Measurements from ENCODE around the gene DDA1.

The DDA1 gene

DNA sequence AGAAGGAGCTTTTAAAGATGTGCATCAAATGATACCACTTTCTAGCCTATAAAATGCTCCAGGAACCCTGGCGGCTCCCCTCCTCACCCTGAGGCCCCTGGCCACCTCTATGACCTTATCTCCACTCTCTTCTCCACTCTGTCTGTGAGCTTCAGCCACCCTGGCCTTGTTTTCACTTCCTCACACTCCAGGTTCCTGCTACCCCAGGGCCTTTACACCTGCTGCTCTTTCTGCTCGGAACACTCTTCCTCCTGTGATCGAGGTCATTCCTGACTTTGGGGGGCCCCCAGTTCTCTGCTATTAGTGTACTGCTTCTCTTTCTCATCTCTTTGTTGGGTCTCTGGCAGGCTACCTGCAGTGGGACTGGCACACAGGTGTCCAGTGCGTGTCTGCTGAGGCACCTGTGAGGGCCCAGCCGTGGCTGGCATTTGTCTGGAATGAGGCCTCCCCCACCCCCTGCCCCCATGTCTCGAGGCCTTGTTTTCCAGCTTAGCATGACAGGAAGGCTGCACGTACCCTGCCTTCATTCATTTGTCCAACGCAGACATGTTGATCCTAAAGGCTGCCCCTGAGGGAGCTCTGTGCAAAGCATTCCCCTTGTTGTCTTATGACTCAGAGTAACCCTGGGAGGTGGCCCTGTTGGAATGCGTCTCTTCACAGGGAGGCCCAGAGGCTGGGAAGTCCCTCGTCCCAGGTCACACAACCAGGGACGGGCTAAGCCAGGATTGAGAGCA lies 2.3 kb downstream of the DDA1 start:
- no peak for DNase-seq (ENCODE audit: low read depth in 1 of 2, low spot score in 1 of 2)

DNA sequence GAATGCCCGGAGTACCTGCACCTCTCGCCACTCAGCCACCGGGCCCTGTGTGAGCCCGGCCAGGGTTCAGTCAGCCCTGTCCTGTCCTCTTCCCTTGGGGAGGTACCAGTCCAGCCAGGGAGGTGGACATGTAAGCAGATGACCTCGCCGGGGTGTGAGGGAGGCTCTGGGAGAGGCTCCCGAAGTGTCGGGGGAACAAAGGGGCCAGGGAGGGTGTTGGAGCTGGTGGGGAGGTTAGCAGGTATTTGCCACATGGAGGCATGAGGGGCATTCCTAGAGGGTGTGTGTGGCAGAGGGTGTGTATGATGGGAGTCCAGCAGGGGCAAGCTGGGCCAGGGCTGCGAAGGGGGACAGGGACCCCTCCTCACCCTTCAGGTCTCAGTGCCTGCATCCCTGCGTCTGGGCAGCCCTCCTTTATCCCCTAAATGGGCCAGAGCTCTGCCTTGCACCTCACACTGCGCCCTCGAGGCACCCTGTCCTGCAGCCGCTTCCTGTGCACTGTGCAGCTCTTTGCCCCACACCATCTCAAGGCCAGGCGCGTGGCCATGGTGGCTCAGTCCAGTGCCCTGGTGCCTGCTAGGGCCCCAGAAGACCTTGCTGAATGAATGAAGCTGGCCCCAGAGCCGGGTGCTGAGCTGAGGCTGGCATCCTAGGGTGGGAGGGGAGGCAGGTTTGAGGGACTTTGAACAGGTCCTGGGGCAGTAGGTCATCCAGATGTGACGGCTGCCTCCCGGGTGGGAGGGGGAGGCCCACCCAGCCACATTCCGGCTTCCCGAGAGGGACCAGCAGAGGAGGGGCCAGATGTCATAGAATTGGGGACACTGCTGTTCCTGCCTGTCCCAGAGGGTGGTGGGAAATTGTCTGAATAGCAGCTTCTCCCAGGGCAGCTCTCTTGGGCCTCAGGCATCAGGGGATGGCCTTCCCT lies 3.1 kb downstream of the DDA1 start:
- DNase-seq (ENCODE audit: low read depth in 1 of 2, low spot score in 1 of 2), result no peak

DNA sequence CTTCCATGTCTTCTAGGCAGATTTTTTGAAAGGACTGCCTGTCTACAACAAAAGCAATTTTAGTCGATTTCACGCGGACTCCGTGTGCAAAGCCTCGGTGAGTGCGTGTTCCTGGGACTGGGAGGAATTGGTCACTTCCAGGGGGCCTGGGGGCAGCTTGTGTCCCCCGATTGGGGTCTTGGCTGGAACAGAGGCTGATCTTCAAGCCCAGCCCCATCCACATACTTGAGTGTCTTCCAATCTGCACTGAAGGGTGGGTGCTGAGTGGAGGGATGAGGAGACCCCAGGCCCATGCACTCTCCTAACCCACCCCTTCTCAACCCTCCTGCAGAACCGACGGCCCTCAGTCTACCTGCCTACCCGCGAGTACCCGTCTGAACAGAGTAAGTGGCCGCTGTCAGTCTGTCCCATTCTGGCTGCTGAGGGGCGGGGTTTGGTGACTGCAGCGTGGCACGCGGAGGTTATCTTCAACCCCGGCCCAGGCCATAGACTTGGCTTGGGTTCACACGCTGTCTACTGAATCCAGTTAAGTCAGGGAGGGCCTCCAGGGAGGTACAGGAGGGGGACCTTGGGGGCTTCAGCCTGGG lies 4.7 kb downstream of the DDA1 start:
- DNase-seq (ENCODE audit: low read depth in 1 of 2, low spot score in 1 of 2), result no peak

GRCh38 chr19:17318966-17319365 lies 9.6 kb downstream of the DDA1 start:
- no peak for DNase-seq (ENCODE audit: low read depth in 1 of 2, low spot score in 1 of 2)

DNA sequence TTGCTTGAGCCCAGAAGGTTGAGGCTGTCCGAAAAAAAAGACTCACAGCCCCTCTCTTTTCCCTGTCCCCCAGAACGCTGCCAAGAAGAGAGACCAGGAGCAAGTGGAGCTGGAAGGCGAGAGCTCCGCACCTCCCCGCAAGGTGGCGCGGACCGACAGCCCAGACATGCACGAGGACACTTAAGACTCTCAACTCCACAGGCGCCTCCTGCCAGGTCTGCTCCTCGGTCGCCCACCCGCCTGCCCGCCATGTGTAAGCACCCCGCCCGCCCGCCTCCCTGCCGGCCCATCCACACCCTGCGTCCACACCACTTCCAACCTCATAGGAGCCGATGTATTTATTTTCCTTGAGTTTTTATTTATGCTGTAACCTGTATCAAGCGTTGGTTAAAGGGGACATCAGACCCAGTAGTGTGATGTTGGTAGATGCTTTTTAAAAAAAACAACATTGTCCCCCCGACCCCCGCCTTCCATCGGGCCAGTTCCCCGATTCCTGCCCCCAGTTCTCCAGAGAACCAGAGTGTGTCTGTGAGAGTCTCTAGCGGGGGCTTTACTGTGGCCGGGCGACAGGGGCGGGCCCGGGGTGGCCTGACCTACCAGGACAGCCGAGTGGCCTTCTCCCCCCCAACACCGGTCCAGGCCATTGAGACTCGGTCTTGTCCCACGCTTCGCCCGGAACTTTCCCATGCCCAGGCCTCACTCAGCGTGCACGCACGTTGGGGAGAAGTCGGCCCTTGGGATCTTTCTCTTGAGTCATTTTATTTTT lies 10.3 kb downstream of the DDA1 start:
- DNase-seq (ENCODE audit: low read depth in 1 of 2, low spot score in 1 of 2), result no peak

DNA sequence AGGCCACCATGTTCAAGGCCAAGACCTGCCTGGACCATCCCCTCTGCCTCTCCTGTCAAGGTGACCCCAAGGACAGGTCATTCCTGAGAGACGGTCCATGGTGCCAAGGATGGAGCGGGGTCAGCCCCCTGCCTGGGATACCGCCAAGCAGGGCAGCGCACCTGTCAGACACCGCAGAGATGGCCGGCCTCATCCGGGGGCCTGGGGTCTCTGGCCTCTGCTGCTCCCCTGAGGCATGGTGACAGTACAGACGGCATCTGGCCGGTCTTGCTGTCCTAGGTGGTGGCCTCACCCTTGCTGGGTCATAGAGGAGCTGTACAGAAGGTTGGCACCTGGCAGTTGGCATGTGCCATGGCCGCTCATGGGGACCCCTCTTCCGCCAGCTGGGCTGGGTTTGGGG lies 11.1 kb downstream of the DDA1 start:
- no peak for DNase-seq (ENCODE audit: low read depth in 1 of 2, low spot score in 1 of 2)

DNA sequence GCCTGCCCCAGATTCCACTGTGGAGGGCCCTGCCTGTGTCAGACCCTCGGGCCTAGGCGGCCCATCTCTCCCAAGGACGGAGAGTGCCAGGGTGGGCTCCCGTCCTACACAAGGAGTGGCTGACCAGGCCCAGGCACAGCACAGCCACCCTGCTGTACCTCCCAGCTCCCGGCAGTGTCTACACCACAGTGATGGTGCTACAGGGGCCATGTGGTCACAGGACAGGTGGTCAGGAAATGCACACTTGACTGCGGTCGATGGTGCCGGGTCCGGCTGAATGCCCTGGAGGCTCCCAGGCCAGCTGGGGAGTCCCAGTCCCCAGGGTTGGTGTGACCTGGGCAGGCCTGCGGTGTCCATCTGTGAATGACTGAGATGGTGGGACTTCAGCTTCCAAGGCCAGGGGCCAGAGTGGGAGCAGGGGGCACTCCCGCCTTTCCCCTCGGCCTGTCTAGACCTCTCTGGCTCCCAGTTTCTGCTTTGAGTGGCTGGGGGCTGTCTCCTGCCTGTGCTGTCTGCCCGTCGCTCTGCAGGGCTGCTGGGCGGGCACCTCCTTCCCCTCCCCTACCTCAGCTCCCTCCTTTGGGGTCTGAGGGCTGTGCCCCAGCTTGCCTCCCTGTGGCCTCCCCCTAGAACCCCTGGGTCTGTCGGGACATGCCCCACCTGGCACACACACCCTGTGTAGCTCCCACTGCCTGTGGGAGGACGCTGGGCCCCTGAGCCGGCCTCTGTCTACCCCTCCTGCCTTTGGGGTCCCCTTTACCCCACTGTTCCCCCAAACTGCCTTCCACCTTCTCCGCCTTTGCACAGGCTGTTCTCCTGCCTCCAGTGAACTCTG lies 12.5 kb downstream of the DDA1 start:
- DNase-seq (ENCODE audit: low read depth in 1 of 2, low spot score in 1 of 2), result no peak

GRCh38 chr19:17322854-17323253 lies 13.5 kb downstream of the DDA1 start:
- DNase-seq (ENCODE audit: low read depth in 1 of 2, low spot score in 1 of 2), result no peak

DNA sequence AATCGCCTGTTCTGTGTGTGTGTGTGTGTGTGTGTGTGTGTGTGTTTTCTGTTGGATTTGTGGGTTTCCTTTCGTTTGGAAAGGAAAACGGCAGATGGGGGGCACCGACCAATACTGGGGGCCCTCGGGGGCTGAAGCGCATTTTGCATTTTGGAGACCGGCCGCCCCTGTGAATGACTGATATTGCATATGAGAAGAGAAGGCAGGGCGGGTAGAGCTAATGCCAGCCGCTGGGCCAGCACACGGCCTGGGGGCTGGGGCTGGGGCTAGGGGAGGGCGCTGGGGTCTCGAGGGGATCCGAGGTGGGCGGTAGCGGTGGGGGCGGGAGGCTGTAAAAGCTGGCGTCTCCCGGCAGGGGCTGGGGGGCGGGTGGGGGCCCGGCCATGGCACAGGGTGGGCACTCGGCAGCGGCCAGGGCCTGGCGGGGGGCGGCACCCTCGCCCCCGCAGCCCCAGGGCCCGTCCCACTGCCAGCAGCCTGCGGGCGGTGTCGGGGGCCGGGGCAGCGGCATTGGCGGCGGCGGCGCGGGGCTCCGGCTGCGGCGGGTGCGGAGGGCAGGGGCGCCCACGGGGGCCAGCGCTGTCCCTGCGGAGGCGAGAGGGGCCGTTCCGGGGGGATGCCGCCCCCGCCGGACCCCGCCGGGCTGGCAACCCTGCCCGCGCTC lies 14.1 kb downstream of the DDA1 start:
- no peak for DNase-seq (ENCODE audit: low read depth in 1 of 2, low spot score in 1 of 2)

GRCh38 chr19:17323964-17324332 lies 14.6 kb downstream of the DDA1 start:
- DNase-seq (ENCODE audit: low read depth in 1 of 2, low spot score in 1 of 2), result no peak

DNA sequence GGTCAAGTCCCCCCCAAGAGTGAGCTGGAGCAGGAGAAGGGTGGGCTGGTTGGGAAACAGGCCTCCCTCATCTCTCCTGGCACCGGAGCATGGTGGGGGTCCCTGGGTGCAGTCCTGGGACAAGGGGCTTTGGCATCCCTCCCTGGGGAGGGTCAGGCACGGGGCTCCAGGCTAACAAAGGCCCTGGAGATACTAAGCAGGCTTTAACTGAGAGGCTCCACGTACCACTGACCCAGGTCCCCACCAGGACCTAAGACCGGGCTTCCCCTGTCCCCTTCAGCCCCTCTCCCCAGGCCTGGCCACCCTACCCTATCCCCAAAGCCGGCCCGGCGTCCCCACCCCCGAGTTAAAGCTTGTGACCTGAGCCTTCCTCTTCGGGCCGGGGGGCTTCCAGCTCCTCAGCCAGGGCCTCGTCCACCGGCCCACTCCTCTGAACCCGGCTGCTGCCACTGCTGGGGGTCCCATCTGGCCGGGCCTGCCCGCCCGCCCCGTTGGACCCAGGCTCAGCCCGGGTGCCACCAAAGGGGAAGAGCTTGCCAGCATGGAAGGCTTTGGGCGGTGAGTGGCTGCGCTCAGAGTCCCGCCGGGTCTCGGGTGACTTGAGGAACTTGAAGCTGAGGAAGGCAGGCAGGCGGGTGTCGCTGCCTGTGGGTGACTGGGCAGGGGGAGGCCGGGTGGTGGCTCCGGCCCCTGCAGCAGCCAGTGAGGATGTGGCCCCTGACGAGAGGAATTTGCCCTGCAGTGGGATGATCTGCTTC lies 15.2 kb downstream of the DDA1 start:
- DNase-seq (ENCODE audit: low read depth in 1 of 2, low spot score in 1 of 2), result no peak

DNA sequence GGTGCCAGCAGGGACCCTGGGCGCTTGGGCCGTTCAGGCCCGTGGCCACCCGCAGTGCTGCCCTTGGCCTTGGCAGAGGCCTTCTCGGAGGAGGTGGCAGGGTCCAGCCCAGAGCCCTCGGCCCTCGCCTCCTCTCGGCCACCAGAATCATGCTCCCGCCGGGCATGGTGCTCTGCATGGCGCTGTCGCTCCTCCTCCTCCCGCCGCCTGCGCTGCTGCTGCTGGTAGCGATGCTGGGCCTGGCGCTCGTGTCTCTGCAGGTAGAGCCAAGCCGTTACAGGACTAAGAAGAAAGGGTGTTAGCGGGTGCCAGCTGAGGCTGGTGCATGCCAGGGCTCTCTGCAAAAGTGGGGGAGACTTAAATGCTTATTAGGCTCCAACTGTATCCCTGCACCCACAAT lies 15.8 kb downstream of the DDA1 start:
- no peak for DNase-seq (ENCODE audit: low read depth in 1 of 2, low spot score in 1 of 2)

DNA sequence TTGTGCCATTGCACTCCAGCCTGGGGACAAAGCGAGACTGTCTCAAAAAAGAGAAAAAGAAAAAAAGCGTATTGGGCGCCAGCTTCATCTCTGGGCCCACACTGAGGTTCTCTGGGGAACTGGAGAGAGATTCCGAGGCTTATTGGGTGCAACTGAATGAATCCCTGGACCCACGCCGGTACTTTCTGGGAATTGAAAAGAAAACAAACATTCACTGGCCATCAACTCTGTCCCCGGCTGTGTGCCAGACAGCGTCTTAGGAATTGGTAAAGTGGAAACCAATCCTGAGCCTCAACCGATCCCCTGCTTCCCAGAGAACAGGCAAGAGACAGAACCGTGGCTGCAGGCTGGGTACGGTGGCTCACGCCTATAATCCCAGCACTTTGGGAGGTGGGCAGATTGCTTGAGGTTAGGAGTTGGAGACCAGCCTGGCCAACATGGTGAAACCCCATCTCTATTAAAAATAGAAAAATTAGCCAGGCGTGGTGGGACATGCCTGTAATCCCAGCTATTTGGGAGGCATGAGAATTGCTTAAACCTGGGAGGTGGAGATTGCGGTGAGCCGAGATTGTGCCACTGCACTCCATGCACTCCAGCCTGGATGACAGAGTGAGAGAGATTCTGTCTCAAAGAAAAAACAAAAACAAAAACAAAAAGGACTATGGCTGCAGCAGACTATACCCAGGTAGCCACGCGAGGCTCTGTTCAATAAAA lies 16.7 kb downstream of the DDA1 start:
- DNase-seq (ENCODE audit: low read depth in 1 of 2, low spot score in 1 of 2), result no peak

DNA sequence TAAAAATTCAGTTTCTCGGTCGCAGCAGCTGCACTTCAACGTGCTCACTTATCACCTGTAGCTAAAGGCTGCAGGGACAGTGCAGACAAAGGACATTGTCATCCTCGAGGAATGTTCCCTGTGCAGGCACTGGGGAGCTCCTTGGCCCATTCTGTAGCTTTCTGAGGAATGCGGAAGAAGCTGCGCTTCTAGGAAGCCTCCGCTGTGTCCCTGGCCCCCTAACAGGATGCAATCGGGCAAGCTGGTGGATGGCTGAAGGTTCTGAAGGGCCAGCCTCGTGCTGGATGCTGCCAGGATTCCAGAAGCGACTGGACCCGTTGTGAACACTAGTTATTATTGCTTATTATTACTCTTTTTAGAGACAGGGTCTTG lies 17.2 kb downstream of the DDA1 start:
- DNase-seq (ENCODE audit: low read depth in 1 of 2, low spot score in 1 of 2), result no peak

DNA sequence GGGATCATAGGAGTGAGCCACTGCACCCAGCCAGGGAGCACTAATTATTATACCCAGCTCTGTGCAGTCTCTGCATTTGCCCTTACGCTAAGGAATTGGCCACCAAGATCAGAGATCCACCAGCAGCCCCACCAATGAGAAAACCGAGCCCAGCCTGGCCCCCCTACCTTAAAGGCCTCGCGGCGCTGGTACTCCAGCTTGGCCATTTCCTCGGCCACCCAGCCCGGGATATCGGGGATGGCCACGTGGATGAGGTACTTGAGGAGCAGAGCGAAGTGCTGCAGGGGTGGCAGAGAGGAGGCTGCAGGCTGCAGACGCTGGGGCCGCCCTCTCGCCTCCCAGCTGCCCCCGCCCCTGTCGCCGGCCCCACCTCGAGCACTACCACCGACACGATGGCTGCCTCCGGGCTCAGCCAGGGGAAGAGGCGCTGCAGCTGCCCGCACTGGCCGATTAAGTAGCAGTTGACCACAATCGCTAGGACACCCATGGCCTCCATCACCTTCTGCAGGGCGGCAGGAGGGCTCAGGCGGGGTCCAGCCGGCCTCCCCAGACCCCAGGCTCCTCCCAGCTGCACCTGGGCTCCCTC lies 17.8 kb downstream of the DDA1 start:
- DNase-seq (ENCODE audit: low read depth in 1 of 2, low spot score in 1 of 2), result no peak

- DNase-seq (ENCODE audit: low read depth in 1 of 2, low spot score in 1 of 2), result peak in 1 of 2 donors; percentile 49
These were observed 18.5 kb downstream of the DDA1 start for GRCh38 chr19:17327654-17328516.

Data from stimulated activated CD4-positive, alpha-beta T cell treated with anti-CD3 and anti-CD28 coated beads, Interleukin-15, amount 100 ng/mL, for 1 hour (primary cell).